NCI-H345 treated with DMSO at 0.1 percent for 48 hours (cell line): Measurements from ENCODE around the gene CHCHD6.

Source experiments
- DNase-seq: peaks from one replicate; lab custom pipeline; 2025; ENCODE audit not compliant: unreplicated experiment; lab: John Stamatoyannopoulos, UW

CHCHD6 gene

GRCh38 chr3:126891141-126891540 is 187.1 kb downstream of the CHCHD6 start:
- DNase-seq: no peak

GRCh38 chr3:126891791-126892190 is 187.8 kb downstream of the CHCHD6 start:
- no peak for DNase-seq

- no peak for DNase-seq
Measured at GRCh38 chr3:126893651-126894050, 189.6 kb downstream of the CHCHD6 start.

- no peak for DNase-seq
Measured at GRCh38 chr3:126894475-126894874, 190.4 kb downstream of the CHCHD6 start.

GRCh38 chr3:126895178-126896066 is 191.4 kb downstream of the CHCHD6 start:
- DNase-seq: no peak

DNA sequence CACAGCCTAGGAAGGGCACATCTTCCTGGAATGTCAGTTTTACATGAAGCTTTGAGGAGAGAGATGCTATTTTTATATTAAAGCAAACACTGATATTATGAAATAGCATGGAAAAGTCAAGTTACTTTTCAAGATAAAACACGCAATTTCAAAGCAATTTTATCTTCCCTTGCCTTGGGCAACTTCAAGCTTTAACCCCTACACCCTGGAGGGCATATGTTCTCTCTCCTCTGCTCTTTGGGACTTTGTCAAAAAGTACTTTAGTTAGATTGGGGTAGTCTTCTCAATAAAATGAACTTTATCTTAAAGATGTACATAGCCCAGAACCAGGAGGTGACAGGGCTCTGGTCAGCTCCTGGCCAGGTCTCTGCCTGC is 192.0 kb downstream of the CHCHD6 start:
- no peak for DNase-seq

- DNase-seq: no peak
Measured at GRCh38 chr3:126896968-126897367, 192.9 kb downstream of the CHCHD6 start.

GRCh38 chr3:126897943-126898342 is 193.9 kb downstream of the CHCHD6 start:
- DNase-seq: no peak

DNA sequence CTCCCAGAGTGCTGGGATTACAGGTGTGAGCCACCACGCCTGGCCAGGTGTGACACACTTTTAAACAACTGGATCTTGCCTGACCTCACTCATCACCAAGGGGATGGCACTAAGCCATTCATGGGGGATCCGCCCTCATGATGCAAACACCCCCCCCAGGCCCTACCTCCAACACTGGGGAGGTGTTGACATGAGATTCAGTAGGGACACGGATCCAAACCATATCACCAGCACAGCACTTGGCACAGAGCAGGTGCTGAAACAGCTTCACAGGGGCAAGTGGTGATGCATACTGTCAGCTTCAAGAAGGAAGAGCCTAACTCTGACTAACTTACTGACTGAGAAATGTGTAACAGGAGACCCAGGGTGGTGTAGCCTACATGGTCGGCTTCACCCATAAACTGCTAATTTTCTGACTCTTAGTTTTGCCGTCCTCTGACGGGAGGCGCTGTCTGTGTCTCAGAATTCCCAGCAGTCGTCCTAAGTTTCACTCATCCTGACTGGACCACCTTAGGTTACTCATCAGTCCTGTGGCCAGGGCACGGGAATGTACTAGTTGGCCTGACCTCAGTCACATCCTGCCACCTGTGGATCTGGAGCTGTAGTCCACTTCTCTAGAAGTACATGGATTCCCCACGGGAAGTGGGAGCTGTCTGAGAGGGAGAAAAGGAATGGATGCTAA is 197.0 kb downstream of the CHCHD6 start:
- DNase-seq: no peak

GRCh38 chr3:126901631-126902030 is 197.6 kb downstream of the CHCHD6 start:
- no peak for DNase-seq

- DNase-seq: no peak
Measured at GRCh38 chr3:126903521-126903920, 199.5 kb downstream of the CHCHD6 start.

GRCh38 chr3:126907557-126907956 is 203.5 kb downstream of the CHCHD6 start:
- no peak for DNase-seq

- no peak for DNase-seq
Measured at GRCh38 chr3:126908752-126909275, 204.8 kb downstream of the CHCHD6 start.

DNA sequence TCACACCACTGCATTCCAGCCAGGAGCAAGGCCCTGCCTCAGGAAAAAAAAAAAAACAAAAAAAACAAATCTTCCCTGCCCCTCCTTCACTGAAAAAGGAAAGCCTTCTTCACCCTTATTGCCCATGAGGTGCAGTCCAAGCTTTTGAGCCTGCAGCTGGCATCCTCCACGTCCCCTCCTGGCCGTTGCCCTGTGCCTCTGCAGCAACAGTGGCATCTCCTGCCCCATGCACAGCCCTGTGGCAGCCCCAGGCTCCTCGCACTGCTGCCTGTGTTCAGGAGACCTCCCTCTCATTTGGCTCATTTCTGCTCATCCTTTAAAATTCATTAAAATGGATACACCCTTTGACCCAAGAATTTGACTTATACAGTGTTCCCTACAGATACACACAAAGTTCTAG is 206.2 kb downstream of the CHCHD6 start:
- DNase-seq: no peak

GRCh38 chr3:126911162-126912026 is 207.4 kb downstream of the CHCHD6 start:
- DNase-seq: no peak

- no peak for DNase-seq
Measured at GRCh38 chr3:126912027-126912422, 208.0 kb downstream of the CHCHD6 start.

- DNase-seq: no peak
Measured at GRCh38 chr3:126912491-126913195, 208.6 kb downstream of the CHCHD6 start.

DNA sequence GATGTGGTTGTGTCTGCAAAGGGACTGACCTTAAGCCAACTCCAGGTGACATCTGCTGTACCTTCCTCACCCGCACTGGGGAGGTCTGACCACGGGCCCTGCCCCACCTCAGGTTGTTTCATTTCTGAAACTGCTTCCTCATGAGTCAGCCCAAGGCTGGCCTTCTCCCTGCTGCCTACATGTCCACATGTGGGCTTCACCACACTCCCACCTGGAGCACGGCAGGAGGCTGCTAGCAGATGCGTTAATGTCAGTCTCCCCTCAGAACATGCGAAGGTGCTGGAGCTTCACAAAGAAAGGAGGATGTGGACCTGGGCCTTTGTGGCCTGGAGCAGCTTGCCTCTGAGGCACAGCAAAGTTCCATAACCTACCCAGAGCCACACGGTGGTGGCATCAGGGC is 209.5 kb downstream of the CHCHD6 start:
- DNase-seq: no peak

DNA sequence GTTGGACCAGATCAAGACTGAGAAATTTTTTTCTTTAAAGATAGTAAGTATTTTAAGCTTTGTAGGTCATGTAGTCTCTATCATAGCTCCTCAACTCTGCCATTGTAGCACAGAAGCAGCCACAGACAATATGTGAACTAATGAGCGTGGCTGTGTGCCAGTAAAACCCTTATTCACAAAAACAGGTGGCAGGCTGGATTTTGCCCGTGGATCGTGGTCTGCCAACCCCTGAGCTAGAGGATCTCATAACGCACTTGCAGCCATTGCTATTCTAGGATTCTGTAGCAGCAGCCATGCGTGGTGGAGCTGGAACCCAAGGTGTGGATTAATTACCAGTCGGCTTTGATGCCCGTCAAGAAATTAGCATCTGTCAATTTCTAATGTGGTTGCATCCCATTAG is 210.2 kb downstream of the CHCHD6 start:
- DNase-seq: peak; percentile 30

GRCh38 chr3:126915015-126915414 is 211.0 kb downstream of the CHCHD6 start:
- no peak for DNase-seq

DNA sequence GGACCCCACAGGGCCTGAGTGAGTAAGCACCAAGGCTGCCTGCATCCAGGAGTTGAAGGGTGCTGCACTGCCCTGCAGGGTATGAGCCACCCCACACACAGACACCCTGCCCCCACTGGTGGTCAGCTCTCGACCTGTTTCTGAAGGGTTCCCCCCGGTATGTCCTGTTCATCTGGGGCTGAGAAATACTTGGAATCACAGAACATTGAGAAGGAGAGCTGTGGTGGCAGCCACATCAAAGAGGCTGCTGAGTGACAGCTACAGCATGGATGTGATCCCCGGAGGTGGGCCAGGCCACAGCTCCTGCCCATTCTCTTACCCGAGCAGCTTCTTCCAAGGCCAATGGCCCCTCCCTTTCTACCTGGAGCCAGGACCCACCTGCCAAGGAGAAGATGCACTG is 212.5 kb downstream of the CHCHD6 start:
- DNase-seq: no peak
